ENCODE measurements around the gene CCND3. TPM values are rescaled to one million over a fixed set of nuclear protein-coding genes. Genes with fewer than 3 reads are reported as not detected.

Gene CCND3
- total and polyA plus RNA-seq, 2 of the 8 experiments (the other 6 are each of a cell fraction or from before 2014, with no cell fraction given), result 30.6 to 32.9 TPM

GRCh38 chr6:41941280-41942066 is at the start of gene CCND3 (continued):
- TF ChIP-seq CHD7 (IDR thresholded peaks at IDR 0.05; ENCODE audit: insufficient replicate concordance, low read length) (no peak), SP2 (IDR thresholded peaks at IDR 0.05; ENCODE audit: low read length) (no peak), EZH2 (IDR thresholded peaks at IDR 0.05; ENCODE audit: low read depth, low read length, severe bottlenecking) (no peak), KDM1A (IDR thresholded peaks at IDR 0.05; ENCODE audit: borderline replicate concordance, low read length) (no peak), GTF2F1 (IDR thresholded peaks at IDR 0.05; ENCODE audit: borderline replicate concordance, low read depth, low read length) (no peak), KDM4A (IDR thresholded peaks at IDR 0.05; ENCODE audit: low read depth, low read length, severe bottlenecking) (peak; percentile 74), ATF2 (IDR thresholded peaks at IDR 0.05; ENCODE audit: low read length) (no peak), POU5F1 (IDR thresholded peaks at IDR 0.05; ENCODE audit: low read depth, low read length) (no peak)

Data from H1 (cell line).